KMS-11 (cell line): ENCODE measurements around the gene SCAMP1.

ENCODE experiments used
- H2AFZ ChIP-seq: fragments of 200-600 bp; sonication (generic); 2 replicates; pipeline ENCODE4 v1.6.1; 2016; ENCODE audit warnings: antibody characterized with exemption, mixed run types, low read depth
- H3K27ac ChIP-seq: fragments of 200-600 bp; sonication (generic); 2 replicates; pipeline ENCODE4 v1.6.1; 2016; ENCODE audit warnings: mild to moderate bottlenecking, mixed run types
- H3K27me3 ChIP-seq: fragments of 200-600 bp; sonication (generic); 2 replicates; pipeline ENCODE4 v1.6.1; 2017; ENCODE audit warnings: mild to moderate bottlenecking, low read depth, mixed run types, moderate library complexity; ENCODE audit not compliant: insufficient read depth
- H3K36me3 ChIP-seq: fragments of 200-600 bp; sonication (generic); 2 replicates; pipeline ENCODE4 v1.6.1; 2017; ENCODE audit warnings: mild to moderate bottlenecking, mixed run types; ENCODE audit not compliant: insufficient read depth
- H3K4me1 ChIP-seq: fragments of 200-600 bp; sonication (generic); 2 replicates; pipeline ENCODE4 v1.6.1; 2016; ENCODE audit warnings: mild to moderate bottlenecking, low read depth, mixed run types; ENCODE audit not compliant: poor library complexity, severe bottlenecking
- H3K4me2 ChIP-seq: fragments of 200-600 bp; sonication (generic); 2 replicates; pipeline ENCODE4 v1.7.0; 2016; ENCODE audit warnings: mild to moderate bottlenecking, mixed run types
- H3K4me3 ChIP-seq: fragments of 200-600 bp; sonication (generic); IDR thresholded peaks from 2 replicates; pipeline ENCODE4 v1.6.1; 2017; ENCODE audit warnings: low read depth, low read length, mixed read lengths; ENCODE audit not compliant: insufficient read depth
- H3K79me2 ChIP-seq: fragments of 200-600 bp; sonication (generic); 2 replicates; pipeline ENCODE4 v1.6.1; 2016; ENCODE audit warnings: low read depth, mixed run types; ENCODE audit not compliant: insufficient read depth
- H3K9ac ChIP-seq: fragments of 200-600 bp; sonication (generic); 2 replicates; pipeline ENCODE4 v1.6.1; 2016; ENCODE audit warnings: mild to moderate bottlenecking, mixed run types
- H4K20me1 ChIP-seq: fragments of 200-600 bp; sonication (generic); 2 replicates; pipeline ENCODE4 v1.6.1; 2016; ENCODE audit warnings: mild to moderate bottlenecking, mixed run types; ENCODE audit not compliant: insufficient read depth
- TF ChIP-seq, protein P1 (sequence below): fragments of 200-600 bp; sonication (generic); conservative IDR thresholded peaks from 2 replicates; pipeline ENCODE4 v1.6.1; 2017; ENCODE audit warnings: low read depth, mild to moderate bottlenecking, antibody characterized with exemption, low read length, moderate library complexity, mixed read lengths

SCAMP1 gene

DNA sequence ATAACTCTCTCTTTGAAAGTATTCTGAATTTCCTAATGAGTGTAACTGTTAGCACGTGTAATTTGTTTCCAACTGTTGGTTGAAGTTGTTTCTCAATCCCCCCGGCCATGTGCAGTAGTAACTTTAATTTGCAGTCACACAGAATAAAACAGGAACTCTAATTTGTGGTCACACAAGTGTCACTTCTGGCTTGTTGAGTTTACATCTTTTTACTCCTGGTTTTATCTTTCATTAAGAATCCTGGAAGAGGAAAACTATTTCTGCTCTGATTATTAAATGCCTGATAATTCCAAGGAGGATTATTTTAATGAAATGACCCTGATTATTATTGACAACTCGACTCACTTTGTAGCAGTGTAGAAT is 1.2 kb downstream of the SCAMP1 start:
- Histone ChIP-seq H3K79me2 (peaks cover 26% of the 10 kb centered on the region; the same call in 1 of the 2 replicates), H3K27me3 (no peaks in the 10 kb centered on the region), H3K9ac (peak overlapping the region; percentile 91; the same call in 1 of the 2 replicates), H4K20me1 (no peaks in the 10 kb centered on the region), H3K4me3 (no peak overlapping the region), H2AFZ (peak overlapping the region; percentile 92; the same call in 1 of the 2 replicates), H3K36me3 (no peaks in the 10 kb centered on the region), H3K4me2 (peak overlapping the region; percentile 57), H3K4me1 (peaks cover 19% of the 10 kb centered on the region), H3K27ac (peak overlapping the region; percentile 86)
- TF ChIP-seq, protein P1, sequence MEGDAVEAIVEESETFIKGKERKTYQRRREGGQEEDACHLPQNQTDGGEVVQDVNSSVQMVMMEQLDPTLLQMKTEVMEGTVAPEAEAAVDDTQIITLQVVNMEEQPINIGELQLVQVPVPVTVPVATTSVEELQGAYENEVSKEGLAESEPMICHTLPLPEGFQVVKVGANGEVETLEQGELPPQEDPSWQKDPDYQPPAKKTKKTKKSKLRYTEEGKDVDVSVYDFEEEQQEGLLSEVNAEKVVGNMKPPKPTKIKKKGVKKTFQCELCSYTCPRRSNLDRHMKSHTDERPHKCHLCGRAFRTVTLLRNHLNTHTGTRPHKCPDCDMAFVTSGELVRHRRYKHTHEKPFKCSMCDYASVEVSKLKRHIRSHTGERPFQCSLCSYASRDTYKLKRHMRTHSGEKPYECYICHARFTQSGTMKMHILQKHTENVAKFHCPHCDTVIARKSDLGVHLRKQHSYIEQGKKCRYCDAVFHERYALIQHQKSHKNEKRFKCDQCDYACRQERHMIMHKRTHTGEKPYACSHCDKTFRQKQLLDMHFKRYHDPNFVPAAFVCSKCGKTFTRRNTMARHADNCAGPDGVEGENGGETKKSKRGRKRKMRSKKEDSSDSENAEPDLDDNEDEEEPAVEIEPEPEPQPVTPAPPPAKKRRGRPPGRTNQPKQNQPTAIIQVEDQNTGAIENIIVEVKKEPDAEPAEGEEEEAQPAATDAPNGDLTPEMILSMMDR: no peak

DNA sequence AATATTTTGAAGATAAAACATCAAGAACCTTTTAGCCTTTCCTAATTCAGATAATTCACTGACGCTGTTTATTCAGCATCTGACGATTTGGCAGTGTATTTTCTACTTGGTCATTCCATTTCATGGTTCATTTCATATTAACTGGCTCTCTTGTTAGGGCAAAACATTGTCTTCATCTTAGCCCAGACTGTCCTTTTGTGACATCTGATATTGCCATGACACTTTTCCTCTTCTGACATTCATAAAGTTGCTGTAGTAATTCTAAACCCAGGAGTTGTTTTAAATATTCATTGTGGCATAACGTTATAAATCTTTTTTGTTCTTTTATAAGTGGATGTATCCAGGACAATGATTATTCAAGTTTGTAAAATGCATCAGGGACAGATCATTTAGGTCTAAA is 1.8 kb downstream of the SCAMP1 start:
- H4K20me1 ChIP-seq: no peaks in the 10 kb centered on the region
- H3K27me3 ChIP-seq: no peaks in the 10 kb centered on the region
- H3K9ac ChIP-seq: peak overlapping the region; percentile 91; the same call in 1 of the 2 replicates
- no peaks in the 10 kb centered on the region for H3K36me3 ChIP-seq
- H3K27ac ChIP-seq: no peak overlapping the region
- H2AFZ ChIP-seq: no peak overlapping the region
- TF ChIP-seq, protein P1: no peak
- peak overlapping the region; percentile 57 for H3K4me2 ChIP-seq
- H3K4me3 ChIP-seq: no peak overlapping the region
- peaks cover 32% of the 10 kb centered on the region; the same call in 1 of the 2 replicates for H3K79me2 ChIP-seq
- peaks cover 19% of the 10 kb centered on the region for H3K4me1 ChIP-seq

DNA sequence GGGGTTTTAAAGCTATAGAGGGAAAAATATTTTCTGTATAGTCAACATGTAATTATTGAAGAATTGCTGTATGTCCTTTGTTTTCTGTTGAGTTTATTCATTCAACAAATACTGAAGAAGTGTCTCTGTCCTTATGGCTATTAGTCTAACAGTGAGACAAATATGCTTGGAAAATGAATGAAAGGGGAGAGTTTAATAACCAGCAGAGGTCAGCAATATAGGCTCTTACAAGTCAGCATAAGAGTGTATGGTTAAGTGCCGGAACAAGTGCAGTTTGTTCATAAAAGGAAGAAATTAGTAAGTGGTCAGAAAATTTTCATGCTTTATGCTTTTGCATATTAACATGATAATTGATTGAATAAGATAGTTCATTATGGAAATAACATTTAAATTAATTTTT is 3.6 kb downstream of the SCAMP1 start:
- H3K4me2 ChIP-seq: no peak overlapping the region
- H3K79me2 ChIP-seq: peaks cover 36% of the 10 kb centered on the region; the same call in 1 of the 2 replicates

DNA sequence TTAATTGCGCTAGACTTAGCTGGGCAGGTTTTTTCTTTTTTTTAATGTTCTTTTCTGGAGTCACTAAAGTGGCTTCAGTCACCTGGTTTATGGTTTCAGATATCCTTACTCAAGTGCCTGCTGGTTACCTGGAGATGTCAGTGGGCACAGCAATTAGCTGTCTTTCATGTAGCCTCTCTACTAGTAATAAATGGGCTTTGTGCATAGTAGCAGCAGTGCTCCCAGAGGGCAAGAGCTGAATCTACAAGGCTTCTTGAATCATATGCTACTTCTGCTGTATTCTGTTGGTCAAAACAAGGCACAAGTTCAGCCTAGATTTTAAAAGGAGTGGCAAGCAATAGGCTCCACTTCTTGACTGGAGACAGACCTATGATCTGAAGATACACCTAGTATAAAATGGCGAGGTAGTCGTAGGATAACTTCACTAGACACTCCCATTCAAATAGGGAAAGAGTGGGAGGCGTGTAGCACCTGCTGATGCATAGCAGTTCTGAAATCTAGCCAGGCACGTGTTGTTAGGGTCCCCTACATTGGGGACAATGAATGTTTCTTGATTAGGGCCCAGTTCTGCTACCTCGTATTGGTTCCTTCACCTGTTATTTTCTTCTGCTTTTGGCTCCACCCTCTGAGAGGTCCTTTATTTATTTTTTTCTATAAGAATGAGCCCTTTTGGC is 7.0 kb downstream of the SCAMP1 start:
- Histone ChIP-seq H2AFZ (no peak overlapping the region), H3K4me3 (no peak overlapping the region), H3K9ac (no peak overlapping the region), H3K79me2 (peaks cover 29% of the 10 kb centered on the region; the same call in 1 of the 2 replicates), H3K4me1 (peaks cover 2% of the 10 kb centered on the region), H3K27ac (no peak overlapping the region), H3K36me3 (no peaks in the 10 kb centered on the region), H4K20me1 (peaks cover 5% of the 10 kb centered on the region; the same call in 1 of the 2 replicates), H3K4me2 (no peak overlapping the region), H3K27me3 (no peaks in the 10 kb centered on the region)
- TF ChIP-seq, protein P1: no peak

More for the DNA sequence above, 3.6 kb downstream of the SCAMP1 start:
- Histone ChIP-seq H2AFZ (no peak overlapping the region), H3K4me1 (peaks cover 18% of the 10 kb centered on the region), H3K36me3 (no peaks in the 10 kb centered on the region), H3K4me3 (no peak overlapping the region), H3K9ac (no peak overlapping the region), H4K20me1 (no peaks in the 10 kb centered on the region), H3K27me3 (no peaks in the 10 kb centered on the region), H3K27ac (no peak overlapping the region)
- TF ChIP-seq, protein P1: no peak
